Cardiac muscle cell (in vitro differentiated cells and primary cell): ENCODE data around the gene DOK1. TPM values are rescaled to one million over a fixed set of nuclear protein-coding genes. Genes with fewer than 3 reads are reported as not detected.

Source experiments
- DNase-seq, 2 donors: peaks; one replicate each; pipeline versions ENCODE4 v3.0.0 to v3.0.0-alpha.2; 2010 to 2017; ENCODE audit warnings: low read depth in 1 of 2, low spot score in 1 of 2
- H3K27ac ChIP-seq: fragments of 200-600 bp; sonication (generic); 2 replicates; pipeline ENCODE4 v1.5.1; 2016
- H3K27me3 ChIP-seq: fragments of 200-600 bp; sonication (generic); 2 replicates; pipeline ENCODE4 v1.6.0; 2016; ENCODE audit warnings: control low read depth
- H3K36me3 ChIP-seq: fragments of 200-600 bp; sonication (generic); 2 replicates; pipeline ENCODE4 v1.5.1; 2016; ENCODE audit warnings: control low read depth
- H3K4me1 ChIP-seq: fragments of 200-600 bp; sonication (generic); 2 replicates; pipeline ENCODE4 v1.8.1; 2017; ENCODE audit warnings: low read depth, mild to moderate bottlenecking, mixed run types
- H3K4me3 ChIP-seq: fragments of 200-600 bp; sonication (generic); 2 replicates; pipeline ENCODE4 v1.5.1; 2016; ENCODE audit warnings: mild to moderate bottlenecking
- H3K9me3 ChIP-seq: fragments of 200-600 bp; sonication (generic); 2 replicates; pipeline ENCODE4 v1.5.1; 2017; ENCODE audit warnings: low read depth, mild to moderate bottlenecking, control low read depth
- polyA plus RNA-seq: library from polyadenylated mRNA; unstranded; fragments of >200 nt; fragmentation: Nextera tagmentation; extraction: Ambion mirVana; gene quantifications from 2 replicates; pipeline ENCODE4 v1.2.1, GENCODE V29; 2016
- total RNA-seq: library from RNA; depleted of rRNA; stranded (reverse); fragments of >200 nt; gene quantifications from 2 replicates; pipeline ENCODE4 v1.2.3, GENCODE V29; 2016
- TF ChIP-seq, protein P1 (sequence below): IDR thresholded peaks from 2 replicates; pipeline ENCODE4 v1.5.1; 2012; ENCODE audit warnings: low read depth, mild to moderate bottlenecking, low read length

DOK1 gene
- total and polyA plus RNA-seq, 2 experiments from 2014 or later: 10.0 to 26.1 TPM

DNA sequence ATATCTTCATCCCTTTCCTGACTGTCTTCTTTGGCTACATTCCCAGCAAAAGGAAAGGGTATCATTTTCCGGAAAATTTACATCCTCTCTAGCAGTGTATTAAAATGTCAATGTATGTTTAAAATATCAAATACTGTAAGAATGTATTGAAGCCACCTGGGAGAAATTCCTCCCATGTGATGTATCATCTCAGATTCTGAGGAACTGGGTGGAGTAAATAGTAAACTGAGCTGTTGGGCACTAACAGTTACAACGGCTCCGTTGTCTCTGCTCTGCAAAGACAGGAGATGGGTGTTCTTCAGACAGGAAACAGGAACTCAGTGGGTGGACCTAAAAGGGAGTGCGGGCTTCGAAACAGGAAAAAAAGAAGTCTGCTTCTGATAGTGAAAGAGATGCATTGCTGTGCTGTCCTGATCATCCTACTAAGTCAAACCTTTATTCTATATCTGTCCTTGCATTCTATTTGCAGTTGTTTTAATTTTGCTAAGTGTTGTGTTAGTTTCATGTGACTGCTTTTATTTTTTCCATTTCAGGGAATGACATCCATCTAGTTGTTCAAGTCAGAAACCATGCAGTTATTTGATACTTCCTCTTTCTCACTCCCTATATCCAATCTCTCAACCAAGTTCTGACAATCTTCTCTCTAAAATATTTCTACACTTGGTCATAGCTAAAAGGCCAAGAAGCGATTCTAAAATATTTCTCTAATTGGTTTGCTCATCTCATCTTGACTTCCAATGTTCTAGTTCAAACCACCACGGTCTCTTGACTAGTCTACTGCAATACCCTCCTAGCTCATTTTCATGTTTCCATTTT, 19.4 kb downstream of the DOK1 start:
- Histone ChIP-seq H3K4me1 (no peaks in the 10 kb centered on the region), H3K27ac (no peak overlapping the region), H3K9me3 (no peaks in the 10 kb centered on the region), H3K36me3 (no peaks in the 10 kb centered on the region), H3K27me3 (peaks cover 9% of the 10 kb centered on the region), H3K4me3 (no peak overlapping the region)
- TF ChIP-seq, protein P1, sequence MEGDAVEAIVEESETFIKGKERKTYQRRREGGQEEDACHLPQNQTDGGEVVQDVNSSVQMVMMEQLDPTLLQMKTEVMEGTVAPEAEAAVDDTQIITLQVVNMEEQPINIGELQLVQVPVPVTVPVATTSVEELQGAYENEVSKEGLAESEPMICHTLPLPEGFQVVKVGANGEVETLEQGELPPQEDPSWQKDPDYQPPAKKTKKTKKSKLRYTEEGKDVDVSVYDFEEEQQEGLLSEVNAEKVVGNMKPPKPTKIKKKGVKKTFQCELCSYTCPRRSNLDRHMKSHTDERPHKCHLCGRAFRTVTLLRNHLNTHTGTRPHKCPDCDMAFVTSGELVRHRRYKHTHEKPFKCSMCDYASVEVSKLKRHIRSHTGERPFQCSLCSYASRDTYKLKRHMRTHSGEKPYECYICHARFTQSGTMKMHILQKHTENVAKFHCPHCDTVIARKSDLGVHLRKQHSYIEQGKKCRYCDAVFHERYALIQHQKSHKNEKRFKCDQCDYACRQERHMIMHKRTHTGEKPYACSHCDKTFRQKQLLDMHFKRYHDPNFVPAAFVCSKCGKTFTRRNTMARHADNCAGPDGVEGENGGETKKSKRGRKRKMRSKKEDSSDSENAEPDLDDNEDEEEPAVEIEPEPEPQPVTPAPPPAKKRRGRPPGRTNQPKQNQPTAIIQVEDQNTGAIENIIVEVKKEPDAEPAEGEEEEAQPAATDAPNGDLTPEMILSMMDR: no peak
- DNase-seq: peak in 1 of 2 donors; percentile 69

DNA sequence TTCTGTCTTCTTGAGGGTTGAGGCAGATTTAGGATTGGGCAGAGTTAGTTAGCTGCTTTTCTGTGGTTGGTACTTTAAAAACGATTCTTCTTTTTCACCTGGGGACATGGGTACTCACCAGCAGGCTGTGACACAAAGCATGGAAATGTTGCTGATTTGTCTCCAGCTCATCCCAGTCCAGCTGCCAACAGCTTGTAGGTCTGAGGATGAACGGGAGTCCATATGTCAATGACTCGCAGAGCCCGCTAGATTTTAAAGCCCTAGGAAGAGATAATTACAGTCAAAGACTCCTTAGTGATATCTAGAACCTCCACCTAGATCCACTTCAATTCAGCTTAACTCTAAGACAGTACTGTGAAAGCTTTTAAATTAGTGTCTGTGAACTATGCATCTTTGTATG, 20.8 kb downstream of the DOK1 start:
- TF ChIP-seq, protein P1: no peak
- DNase-seq: no peak
- Histone ChIP-seq H3K27ac (no peak overlapping the region), H3K9me3 (no peaks in the 10 kb centered on the region), H3K4me1 (no peaks in the 10 kb centered on the region), H3K36me3 (no peaks in the 10 kb centered on the region), H3K4me3 (no peak overlapping the region), H3K27me3 (peaks cover 8% of the 10 kb centered on the region)

DNA sequence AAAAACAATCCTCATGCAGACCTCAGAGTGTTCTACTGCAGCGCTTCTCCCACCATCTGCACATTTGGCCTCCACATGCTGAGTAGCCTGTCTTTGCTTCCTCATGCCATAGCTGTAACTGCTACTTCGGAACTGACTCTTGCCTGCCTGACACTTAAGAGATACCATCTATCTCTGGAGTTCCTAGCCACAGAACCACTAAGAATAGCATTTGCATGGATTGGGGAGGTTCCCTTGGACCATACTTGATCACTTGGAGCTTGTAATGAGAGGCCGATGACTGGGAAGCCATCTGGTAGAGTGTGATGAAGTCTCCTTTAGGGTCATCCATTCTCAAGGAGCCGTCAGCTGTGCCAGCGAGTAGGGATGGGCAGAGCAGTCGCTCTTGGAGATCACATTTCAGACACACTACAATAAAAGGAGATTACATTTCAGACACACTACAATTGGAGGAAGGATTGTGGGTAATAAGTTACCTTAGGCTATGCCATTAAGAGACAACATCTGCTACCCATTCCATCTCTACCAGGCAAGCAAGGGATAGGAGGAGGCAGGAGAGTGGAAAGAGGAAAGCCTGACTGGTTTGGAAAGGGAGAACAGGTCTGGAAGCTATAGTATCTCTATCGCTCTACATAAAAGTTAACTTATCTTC, 21.8 kb downstream of the DOK1 start:
- H3K27me3 ChIP-seq: peaks cover 8% of the 10 kb centered on the region
- H3K4me3 ChIP-seq: no peak overlapping the region
- no peak overlapping the region for H3K27ac ChIP-seq
- TF ChIP-seq, protein P1: no peak
- no peaks in the 10 kb centered on the region for H3K4me1 ChIP-seq
- no peak for DNase-seq
- no peaks in the 10 kb centered on the region for H3K36me3 ChIP-seq
- H3K9me3 ChIP-seq: no peaks in the 10 kb centered on the region

DNA sequence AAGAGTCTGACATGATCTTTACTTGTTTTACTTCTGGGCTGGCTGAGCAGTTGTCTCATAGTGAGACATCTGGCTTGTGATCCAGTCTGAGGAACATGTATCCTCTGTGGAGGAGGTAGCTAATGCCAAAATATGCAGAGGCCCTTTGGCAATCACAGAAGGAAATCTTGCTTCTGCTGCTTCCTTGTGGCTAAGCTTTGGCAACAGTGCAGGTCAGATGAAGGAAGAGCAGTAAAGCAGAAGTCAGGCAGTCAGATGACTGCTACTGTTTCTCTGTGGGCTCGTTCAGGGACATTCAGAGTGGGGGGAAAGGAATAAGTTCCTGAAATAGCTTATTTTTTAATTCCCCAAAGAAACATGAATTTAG, 22.3 kb downstream of the DOK1 start:
- Histone ChIP-seq H3K27me3 (peaks cover 8% of the 10 kb centered on the region), H3K27ac (no peak overlapping the region), H3K4me3 (no peak overlapping the region), H3K36me3 (no peaks in the 10 kb centered on the region), H3K9me3 (no peaks in the 10 kb centered on the region), H3K4me1 (no peaks in the 10 kb centered on the region)
- DNase-seq: peak in 1 of 2 donors; percentile 88
- TF ChIP-seq, protein P1: peak; percentile 15

DNA sequence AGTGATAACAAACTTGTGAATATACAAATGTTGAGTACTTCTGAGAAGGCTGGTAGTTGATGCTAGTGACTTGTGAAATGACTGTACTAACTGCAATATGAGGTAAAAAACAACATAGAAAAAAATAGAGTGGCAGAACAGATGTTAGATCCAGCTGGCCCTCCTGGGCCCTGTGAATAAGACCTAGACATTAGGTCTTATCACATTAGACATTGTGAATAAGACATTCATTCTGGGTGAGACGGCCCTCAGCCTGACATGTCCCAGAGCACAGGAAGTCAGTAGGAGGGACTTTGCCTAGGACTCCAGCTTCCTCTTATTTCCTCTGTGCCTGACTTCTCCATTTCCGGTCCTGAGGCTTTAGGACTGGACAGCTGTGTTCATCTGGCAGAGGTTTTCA, 22.9 kb downstream of the DOK1 start:
- peak in 1 of 2 donors; percentile 75 for DNase-seq
- H3K4me1 ChIP-seq: no peaks in the 10 kb centered on the region
- no peaks in the 10 kb centered on the region for H3K36me3 ChIP-seq
- TF ChIP-seq, protein P1: no peak
- H3K4me3 ChIP-seq: no peak overlapping the region
- H3K9me3 ChIP-seq: no peaks in the 10 kb centered on the region
- peaks cover 8% of the 10 kb centered on the region for H3K27me3 ChIP-seq
- H3K27ac ChIP-seq: no peak overlapping the region
